Stomach (tissue), 4 donors: ENCODE results near the gene DHRSX.

ENCODE experiments used
- POLR2A ChIP-seq, 4 donors: fragments of 450-650 bp; IDR thresholded peaks; one replicate each; pipeline ENCODE4 v1.6.1; 2016; ENCODE audit warnings: antibody characterized with exemption in 4 of 4, control low read depth in 2 of 4, mild to moderate bottlenecking in 1 of 4, moderate library complexity in 1 of 4
- TF ChIP-seq, protein P1 (sequence below), 7 experiments: fragments of 450-650 bp in 4 of 7; fragments of 200-600 bp in 3 of 7; sonication (generic) in 3 of 7; IDR thresholded peaks; one replicate each; pipeline ENCODE4 v1.5.1; 2016 to 2019; ENCODE audit warnings: antibody characterized with exemption in 7 of 7, control low read depth in 2 of 7, mild to moderate bottlenecking in 1 of 7

DNA sequence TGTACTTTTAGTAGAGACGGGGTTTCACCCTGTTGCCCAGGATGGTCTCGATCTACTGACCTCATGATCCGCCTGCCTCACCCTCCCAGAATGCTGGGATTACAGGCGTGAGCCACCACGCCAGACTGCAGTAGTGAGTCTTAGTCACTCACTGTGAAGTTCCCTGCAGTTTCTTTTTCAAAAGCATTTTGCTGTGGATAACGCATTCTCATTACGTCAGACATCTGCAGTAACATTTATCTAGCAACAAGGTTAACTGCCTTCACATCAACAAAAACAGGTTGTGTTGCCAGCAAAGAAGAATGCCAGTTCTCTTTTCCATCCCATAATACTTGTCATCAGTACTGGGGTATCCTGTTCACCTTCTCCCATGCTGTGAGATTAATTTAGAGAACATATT, 164.6 kb downstream of the DHRSX start:
- TF ChIP-seq, protein P1, sequence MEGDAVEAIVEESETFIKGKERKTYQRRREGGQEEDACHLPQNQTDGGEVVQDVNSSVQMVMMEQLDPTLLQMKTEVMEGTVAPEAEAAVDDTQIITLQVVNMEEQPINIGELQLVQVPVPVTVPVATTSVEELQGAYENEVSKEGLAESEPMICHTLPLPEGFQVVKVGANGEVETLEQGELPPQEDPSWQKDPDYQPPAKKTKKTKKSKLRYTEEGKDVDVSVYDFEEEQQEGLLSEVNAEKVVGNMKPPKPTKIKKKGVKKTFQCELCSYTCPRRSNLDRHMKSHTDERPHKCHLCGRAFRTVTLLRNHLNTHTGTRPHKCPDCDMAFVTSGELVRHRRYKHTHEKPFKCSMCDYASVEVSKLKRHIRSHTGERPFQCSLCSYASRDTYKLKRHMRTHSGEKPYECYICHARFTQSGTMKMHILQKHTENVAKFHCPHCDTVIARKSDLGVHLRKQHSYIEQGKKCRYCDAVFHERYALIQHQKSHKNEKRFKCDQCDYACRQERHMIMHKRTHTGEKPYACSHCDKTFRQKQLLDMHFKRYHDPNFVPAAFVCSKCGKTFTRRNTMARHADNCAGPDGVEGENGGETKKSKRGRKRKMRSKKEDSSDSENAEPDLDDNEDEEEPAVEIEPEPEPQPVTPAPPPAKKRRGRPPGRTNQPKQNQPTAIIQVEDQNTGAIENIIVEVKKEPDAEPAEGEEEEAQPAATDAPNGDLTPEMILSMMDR (IDR thresholded peaks at IDR 0.05), result no peak
- TF ChIP-seq POLR2A (IDR thresholded peaks at IDR 0.05), result no peak
